Epidermal melanocyte (primary cell): ENCODE measurements around the gene NR1H2.

ENCODE experiments used
- DNase-seq: peaks from one replicate; pipeline ENCODE4 v3.0.0; 2011; ENCODE audit warnings: low spot score; ENCODE audit not compliant: insufficient read length

Gene NR1H2

DNA sequence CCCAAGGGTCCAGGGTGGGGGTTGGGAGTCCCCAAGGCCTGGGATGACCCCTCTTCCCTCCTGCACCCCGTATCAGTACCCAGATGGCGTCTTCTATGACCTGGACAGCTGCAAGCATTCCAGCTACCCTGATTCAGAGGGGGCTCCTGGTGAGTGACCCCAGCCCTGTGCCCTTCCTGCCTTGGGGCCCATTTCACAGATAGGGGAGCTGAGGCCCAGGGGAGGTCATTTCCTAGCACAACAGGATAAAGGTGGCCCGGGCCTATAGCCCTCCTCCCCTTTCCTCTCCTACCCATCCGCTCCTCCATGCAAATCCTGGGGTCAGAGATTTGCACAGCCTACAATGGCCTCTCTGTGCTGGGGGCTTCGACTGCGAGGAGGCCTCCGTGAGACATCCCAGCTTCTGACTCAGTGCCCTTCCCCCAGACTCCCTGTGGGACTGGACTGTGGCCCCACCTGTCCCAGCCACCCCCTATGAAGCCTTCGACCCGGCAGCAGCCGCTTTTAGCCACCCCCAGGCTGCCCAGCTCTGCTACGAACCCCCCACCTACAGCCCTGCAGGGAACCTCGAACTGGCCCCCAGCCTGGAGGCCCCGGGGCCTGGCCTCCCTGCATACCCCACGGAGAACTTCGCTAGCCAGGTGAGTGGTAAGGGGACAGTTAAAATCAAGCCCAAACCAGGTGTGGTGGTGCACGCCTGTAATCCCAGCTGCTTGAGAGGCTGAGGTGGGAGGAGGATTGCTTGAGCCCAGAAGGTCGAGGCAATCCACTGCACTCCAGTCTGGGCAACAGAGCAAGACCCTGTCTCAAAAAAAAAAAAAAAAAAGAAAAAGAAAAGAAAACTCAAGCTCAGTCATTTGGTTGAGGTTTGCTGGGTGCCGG lies 46.4 kb downstream of the NR1H2 start:
- DNase-seq, result no peak

DNA sequence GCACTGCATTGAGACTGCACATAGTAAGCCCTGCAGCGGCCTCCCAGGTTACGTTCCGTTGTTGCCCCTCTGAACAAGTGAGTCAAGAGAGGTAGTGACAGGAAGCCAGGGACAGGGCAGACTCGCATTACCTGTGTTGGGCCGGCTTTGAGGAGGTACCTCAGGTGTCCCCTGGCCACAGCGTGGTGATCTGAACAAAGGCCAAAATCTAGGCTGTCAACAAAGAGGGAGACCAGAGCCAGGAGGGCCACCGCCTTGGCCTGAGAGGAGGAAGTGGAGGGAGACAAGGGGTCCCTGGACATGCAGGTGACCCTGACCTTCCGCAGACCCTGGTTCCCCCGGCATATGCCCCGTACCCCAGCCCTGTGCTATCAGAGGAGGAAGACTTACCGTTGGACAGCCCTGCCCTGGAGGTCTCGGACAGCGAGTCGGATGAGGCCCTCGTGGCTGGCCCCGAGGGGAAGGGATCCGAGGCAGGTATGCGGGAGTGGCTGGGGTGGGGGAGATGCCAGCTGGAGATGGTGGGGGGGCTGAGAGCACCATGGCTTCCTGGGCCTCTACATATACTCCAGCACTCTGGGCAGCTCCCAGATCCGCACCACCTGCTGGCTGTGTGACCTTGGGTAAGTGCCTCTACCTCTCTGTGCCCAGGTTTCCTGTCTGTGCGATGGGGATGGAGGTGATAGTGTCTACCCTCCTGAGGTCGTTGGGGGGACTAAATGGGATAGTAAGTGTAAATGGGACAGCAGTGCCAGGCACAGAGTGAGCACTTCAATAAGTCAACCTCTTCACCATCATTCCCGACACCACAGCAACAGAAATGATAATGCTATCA lies 47.2 kb downstream of the NR1H2 start:
- DNase-seq, result no peak

DNA sequence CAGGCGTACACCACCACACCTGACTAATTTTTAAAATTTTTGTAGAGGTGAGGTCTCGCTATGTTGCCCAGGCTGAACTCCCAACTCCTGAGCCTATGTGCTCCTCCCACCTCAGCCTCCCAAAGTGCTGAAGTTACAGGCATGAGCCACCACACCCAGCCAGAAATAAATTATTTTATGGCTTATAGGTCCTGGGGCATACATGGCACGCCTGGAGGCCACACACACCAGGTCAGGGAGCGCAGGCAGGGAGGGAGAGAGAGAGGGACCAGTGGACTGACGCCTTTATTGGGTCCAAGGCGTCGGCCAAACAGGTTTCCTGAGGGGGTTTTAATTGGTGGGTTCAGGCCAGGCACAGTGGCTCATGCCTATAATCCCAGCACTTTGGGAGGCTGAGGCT lies 49.3 kb downstream of the NR1H2 start:
- no peak for DNase-seq

DNA sequence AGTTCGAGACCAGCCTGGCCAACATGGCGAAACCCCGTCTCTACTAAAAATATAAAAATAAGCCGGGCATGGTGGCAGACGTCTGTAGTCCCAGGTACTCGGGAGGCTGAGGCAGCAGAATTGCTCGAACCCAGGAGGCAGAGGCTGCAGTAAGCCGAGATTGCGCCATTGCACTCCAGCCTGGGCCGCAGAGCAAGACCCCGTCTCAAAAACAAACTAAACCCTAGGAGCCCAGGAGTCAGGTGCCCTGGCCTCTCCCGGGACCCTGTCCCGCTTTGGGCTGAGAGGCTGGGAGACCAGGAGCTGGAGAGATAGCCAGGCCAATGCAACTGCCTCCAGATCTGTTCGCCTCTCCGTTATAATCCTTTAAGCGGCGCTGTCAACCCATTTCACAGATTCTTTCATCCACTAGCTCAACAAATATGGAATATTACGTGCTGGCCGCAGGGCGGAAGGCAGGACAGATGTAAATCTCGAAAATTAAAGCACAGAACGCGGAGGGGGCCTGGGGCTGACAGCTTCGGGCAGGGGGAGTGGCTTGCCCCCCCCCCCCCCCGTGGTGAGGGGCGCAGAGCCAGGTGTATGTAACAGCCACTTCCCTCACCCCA lies 51.2 kb downstream of the NR1H2 start:
- DNase-seq, result no peak

DNA sequence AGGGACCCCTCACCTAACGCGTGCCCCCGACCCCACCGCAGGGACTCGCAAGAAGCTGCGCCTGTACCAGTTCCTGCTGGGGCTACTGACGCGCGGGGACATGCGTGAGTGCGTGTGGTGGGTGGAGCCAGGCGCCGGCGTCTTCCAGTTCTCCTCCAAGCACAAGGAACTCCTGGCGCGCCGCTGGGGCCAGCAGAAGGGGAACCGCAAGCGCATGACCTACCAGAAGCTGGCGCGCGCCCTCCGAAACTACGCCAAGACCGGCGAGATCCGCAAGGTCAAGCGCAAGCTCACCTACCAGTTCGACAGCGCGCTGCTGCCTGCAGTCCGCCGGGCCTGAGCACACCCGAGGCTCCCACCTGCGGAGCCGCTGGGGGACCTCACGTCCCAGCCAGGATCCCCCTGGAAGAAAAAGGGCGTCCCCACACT lies 51.8 kb downstream of the NR1H2 start:
- DNase-seq, result peak; percentile 72

DNA sequence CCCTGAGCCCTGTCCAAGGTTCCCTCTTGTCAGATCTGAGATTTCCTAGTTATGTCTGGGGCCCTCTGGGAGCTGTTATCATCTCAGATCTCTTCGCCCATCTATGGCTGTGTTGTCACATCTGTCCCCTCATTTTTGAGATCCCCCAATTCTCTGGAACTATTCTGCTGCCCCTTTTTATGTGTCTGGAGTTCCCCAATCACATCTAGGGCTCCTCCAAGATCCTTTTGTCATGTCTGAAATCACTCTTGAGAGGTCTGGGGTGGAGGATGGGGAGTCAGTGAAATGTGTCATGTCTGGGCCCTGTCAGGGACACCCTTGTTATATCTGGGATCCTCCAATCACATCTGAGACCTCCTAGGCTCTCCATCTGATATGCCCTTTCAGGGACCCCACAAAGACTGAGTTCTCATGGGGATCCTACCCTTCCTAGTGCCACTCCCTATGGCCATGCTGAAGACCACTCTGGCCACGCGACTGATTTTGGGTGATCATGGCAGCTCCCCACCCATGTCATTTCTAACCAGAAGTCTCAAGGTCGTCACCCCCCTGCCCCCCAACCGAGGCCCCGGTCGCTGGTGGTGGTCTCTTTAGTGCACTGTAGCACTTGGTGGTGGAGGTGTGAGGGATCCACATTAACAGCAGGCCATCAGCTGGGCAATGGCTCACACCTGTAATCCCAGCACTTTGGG lies 52.7 kb downstream of the NR1H2 start:
- DNase-seq, result no peak

DNA sequence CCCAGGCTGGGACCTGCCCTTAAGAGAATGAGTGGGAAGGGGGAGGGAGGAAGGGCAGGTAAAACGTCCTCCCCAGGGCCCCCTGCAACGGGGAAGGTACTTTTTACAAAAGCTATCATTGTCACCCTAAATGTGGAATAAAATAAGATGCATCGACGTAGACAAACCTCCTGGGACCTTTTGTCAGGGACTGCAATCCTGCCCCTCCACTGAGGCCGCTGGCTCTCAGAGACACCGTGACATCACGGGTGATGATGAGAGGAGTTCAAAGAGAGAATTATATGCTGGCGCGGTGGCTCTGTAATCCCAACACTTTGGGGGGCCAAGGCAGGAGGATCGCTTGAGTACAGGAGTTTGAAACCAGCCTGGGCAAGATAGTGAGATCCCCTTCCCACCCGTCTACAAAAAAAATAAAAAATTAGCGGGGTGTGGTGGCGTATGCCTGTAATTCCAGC lies 54.7 kb downstream of the NR1H2 start:
- DNase-seq, result no peak

DNA sequence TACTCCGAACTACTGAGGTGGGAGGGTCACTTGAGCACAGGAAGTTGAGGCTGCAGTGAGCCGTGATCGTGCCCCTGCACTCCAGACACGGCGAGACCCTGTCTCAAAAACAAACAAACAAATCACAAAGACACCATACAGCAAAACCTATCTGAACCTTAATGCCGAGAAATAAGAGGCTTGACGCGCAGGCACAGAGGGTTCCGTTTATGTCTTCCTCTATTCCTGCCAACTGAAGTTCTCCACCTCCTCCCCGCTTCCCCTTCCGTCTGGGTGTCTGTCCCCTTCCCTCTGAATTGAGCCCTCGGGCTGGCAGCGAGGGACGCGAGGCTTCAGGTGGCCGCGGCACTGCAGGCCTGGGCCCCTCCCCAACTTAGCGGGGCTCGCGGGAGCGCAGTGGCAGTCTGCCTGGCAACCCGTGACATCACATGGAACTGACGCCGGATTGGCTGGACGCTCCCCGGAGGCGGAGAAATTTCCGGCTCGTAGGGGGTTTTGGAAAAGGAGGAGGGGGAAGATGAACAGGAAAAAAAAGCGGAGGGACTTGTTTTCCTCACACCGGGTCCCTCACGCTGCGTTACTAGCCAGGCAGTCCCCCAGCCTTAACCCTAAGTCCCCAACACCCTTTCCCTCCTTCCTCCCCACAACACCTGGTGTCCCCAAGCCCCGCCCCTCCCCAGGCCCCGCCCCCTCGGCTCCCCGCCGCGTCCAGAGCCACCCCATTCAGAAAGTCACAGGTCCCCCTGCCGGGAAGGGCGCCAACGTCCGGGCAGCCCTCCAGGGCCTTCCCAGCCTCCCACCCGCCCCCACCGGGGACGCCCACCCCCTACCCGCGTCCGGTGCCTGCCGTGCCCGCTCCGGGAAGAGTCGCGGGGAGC lies 55.3 kb downstream of the NR1H2 start:
- DNase-seq, result peak; percentile 87

DNA sequence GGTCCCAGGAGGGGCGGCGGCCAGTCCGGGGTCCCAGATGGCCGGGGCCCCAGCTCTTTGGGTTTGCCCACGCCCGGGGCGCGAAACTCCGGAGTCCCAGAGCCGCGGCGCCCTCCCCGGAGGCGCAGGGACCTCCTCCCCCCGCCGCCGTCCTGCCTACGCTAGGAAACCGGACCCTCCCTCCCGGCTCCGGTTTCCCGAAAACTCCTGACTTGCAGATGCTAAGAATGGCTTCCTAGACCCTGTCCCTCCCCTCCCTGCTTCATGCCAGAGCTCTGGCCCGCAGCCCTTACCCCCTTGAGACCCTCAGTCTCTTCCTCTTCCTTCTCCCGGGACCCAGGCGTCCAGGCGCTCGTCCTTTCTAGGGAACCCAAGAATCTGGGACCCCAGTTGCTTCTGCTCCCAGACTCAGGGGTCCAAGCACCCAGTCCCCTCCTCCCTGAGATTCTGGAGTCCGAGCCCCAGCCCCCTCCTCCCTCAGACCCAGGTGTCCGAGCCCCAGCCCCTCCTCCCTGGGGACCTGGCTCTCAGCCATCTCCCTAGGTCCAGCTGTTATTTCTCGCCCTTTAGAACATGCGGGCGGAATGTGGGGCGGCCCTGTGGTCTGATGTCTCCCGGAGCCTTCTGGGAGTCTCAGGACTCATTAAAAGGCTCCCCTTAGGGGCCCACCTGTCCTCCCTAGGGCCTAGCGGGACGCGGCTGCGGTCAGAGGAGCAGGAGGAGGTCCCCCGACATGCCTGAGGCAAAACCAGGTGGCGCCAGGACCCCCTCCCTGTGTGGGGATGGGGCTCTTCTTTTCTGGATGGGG lies 56.2 kb downstream of the NR1H2 start, which contains the start of gene MYBPC2:
Gene MYBPC2 (plus strand): TSS at position 672 of the 808 bp plus-strand sequence. CDS start 62 bp downstream, at position 734.
- DNase-seq, result no peak
